Upper lobe of left lung (tissue), 4 donors: ENCODE results near the gene AP5S1.

Source experiments
- CTCF ChIP-seq, 6 experiments: fragments of 450-650 bp in 4 of 6; fragments of 200-600 bp in 2 of 6; sonication (generic) in 2 of 6; IDR thresholded peaks; one replicate each; pipeline ENCODE4 v1.5.1; 2016 to 2019; ENCODE audit warnings: antibody characterized with exemption in 6 of 6
- EP300 ChIP-seq, 4 donors: sonication (generic); formaldehyde crosslinking; IDR thresholded peaks; one replicate each; pipeline ENCODE4 v1.5.1; 2017; ENCODE audit warnings: antibody characterized with exemption in 4 of 4, control low read depth in 2 of 4

GRCh38 chr20:3771552-3772058, 48.7 kb upstream of the AP5S1 start:
- TF ChIP-seq CTCF (IDR thresholded peaks at IDR 0.05): no peak
- no peak for TF ChIP-seq EP300 (IDR thresholded peaks at IDR 0.05)
